Neural progenitor cell (in vitro differentiated cells): ENCODE results near the gene PLCL1.

Experiments used
- CTCF ChIP-seq: fragments of 200-600 bp; sonication (generic); IDR thresholded peaks from 2 replicates; pipeline ENCODE4 v1.5.1; 2017; ENCODE audit warnings: antibody characterized with exemption, mild to moderate bottlenecking
- EZH2 ChIP-seq: fragments of 200-600 bp; sonication (generic); IDR thresholded peaks from 2 replicates; pipeline ENCODE4 v1.6.1; 2017; ENCODE audit warnings: antibody characterized with exemption, mild to moderate bottlenecking, moderate library complexity

GRCh38 chr2:197959383-197959782 is 155.0 kb downstream of the PLCL1 start:
- no peak for TF ChIP-seq CTCF
- TF ChIP-seq EZH2, result no peak
